HepG2 (cell line): ENCODE results near the gene FANK1. TPM values are rescaled to one million over a fixed set of nuclear protein-coding genes. Genes with fewer than 3 reads are reported as not detected.

Experiments
- BCL6 ChIP-seq: IDR thresholded peaks from 2 replicates; pipeline ENCODE4 v1.6.1; 2016; ENCODE audit warnings: missing genetic modification reagents, missing compliant biosample characterization
- DNMT3B ChIP-seq: conservative IDR thresholded peaks from 2 replicates; pipeline ENCODE4 v1.6.1; 2016; ENCODE audit warnings: missing biosample characterization, control low read depth
- DR1 ChIP-seq: sonication (generic); formaldehyde crosslinking; IDR thresholded peaks from 2 replicates; pipeline ENCODE4 v1.8.0; 2021; ENCODE audit warnings: mild to moderate bottlenecking, missing genetic modification reagents, inconsistent platforms
- ELF4 ChIP-seq: sonication (generic); formaldehyde crosslinking; IDR thresholded peaks from 2 replicates; pipeline ENCODE4 v1.5.0; 2020; ENCODE audit warnings: missing genetic modification reagents, mild to moderate bottlenecking, moderate library complexity, borderline replicate concordance
- ETV5 ChIP-seq: IDR thresholded peaks from 2 replicates; pipeline ENCODE4 v1.6.1; 2018; ENCODE audit warnings: missing biosample characterization, missing genetic modification reagents, inconsistent platforms, borderline replicate concordance
- FOSL1 ChIP-seq: sonication (generic); formaldehyde crosslinking; IDR thresholded peaks from 2 replicates; pipeline ENCODE4 v1.9.0; 2021; ENCODE audit warnings: missing genetic modification reagents, borderline replicate concordance
- FOXK1 ChIP-seq: sonication (generic); formaldehyde crosslinking; IDR thresholded peaks from 2 replicates; pipeline ENCODE4 v1.4.0; 2020; ENCODE audit warnings: low read depth, missing genetic modification reagents, borderline replicate concordance
- FOXO1 ChIP-seq: sonication (generic); formaldehyde crosslinking; IDR thresholded peaks from 2 replicates; pipeline ENCODE4 v1.4.0; 2020; ENCODE audit warnings: missing genetic modification reagents
- HMG20B ChIP-seq: conservative IDR thresholded peaks from 2 replicates; pipeline ENCODE4 v1.6.1; 2016; ENCODE audit warnings: missing genetic modification reagents, missing compliant biosample characterization
- IKZF1 ChIP-seq: fragments of 450-650 bp; IDR thresholded peaks from 2 replicates; pipeline ENCODE4 v1.7.1; 2016
- MAFK ChIP-seq, 2 experiments: IDR thresholded peaks in 1 of 2; conservative IDR thresholded peaks in 1 of 2; 2 replicates each; pipeline ENCODE4 v1.6.1; 2011; ENCODE audit warnings: improper control_type of control experiment in 2 of 2, low read length in 2 of 2
- NRL ChIP-seq: sonication (generic); formaldehyde crosslinking; IDR thresholded peaks from 2 replicates; pipeline ENCODE4 v1.5.0; 2020; ENCODE audit warnings: missing genetic modification reagents, mild to moderate bottlenecking, moderate library complexity, borderline replicate concordance
- PRPF4 ChIP-seq: fragments of 200-400 bp; formaldehyde crosslinking; IDR thresholded peaks from 2 replicates; pipeline ENCODE4 v1.6.1; 2016; ENCODE audit warnings: low read length, low read depth; ENCODE audit not compliant: poor library complexity, severe bottlenecking
- SOX6 ChIP-seq, 2 experiments: fragments of 450-650 bp in 1 of 2; sonication (generic) in 1 of 2; formaldehyde crosslinking in 1 of 2; IDR thresholded peaks; 2 replicates each; pipeline versions ENCODE4 v1.4.0 to v1.6.1; 2017 to 2020; ENCODE audit warnings: antibody characterized with exemption in 1 of 2, mild to moderate bottlenecking in 1 of 2, missing genetic modification reagents in 1 of 2
- ZBTB20 ChIP-seq: sonication (generic); formaldehyde crosslinking; IDR thresholded peaks from 2 replicates; pipeline ENCODE4 v1.8.1; 2023; ENCODE audit warnings: missing genetic modification reagents, low read depth, mild to moderate bottlenecking, borderline replicate concordance
- ZBTB7A ChIP-seq: sonication (generic); formaldehyde crosslinking; IDR thresholded peaks from 2 replicates; pipeline ENCODE4 v1.8.0; 2022; ENCODE audit warnings: mild to moderate bottlenecking, missing genetic modification reagents
- ZNF232 ChIP-seq: sonication (generic); formaldehyde crosslinking; IDR thresholded peaks from 2 replicates; pipeline ENCODE4 v1.4.0; 2020; ENCODE audit warnings: missing genetic modification reagents, borderline replicate concordance
- ZNF282 ChIP-seq: fragments of 450-650 bp; IDR thresholded peaks from 2 replicates; pipeline ENCODE4 v1.6.1; 2018; ENCODE audit not compliant: partially characterized antibody
- ZNF558 ChIP-seq: sonication (generic); formaldehyde crosslinking; IDR thresholded peaks from 2 replicates; pipeline ENCODE4 v1.9.0; 2022; ENCODE audit warnings: mild to moderate bottlenecking, missing genetic modification reagents, borderline replicate concordance
- ZNF569 ChIP-seq: sonication (generic); formaldehyde crosslinking; IDR thresholded peaks from 2 replicates; pipeline ENCODE4 v1.5.0; 2020; ENCODE audit warnings: mild to moderate bottlenecking, missing genetic modification reagents, moderate library complexity, borderline replicate concordance
- ZNF570 ChIP-seq: sonication (generic); formaldehyde crosslinking; IDR thresholded peaks from 2 replicates; pipeline ENCODE4 v1.4.0; 2020; ENCODE audit warnings: mild to moderate bottlenecking, missing genetic modification reagents, borderline replicate concordance
- ZNF589 ChIP-seq: sonication (generic); formaldehyde crosslinking; conservative IDR thresholded peaks from 2 replicates; pipeline ENCODE4 v1.8.0; 2022; ENCODE audit warnings: mild to moderate bottlenecking, moderate library complexity, missing genetic modification reagents
- ZNF720 ChIP-seq: sonication (generic); formaldehyde crosslinking; IDR thresholded peaks from 2 replicates; pipeline ENCODE4 v1.4.0; 2020; ENCODE audit warnings: missing genetic modification reagents
- ZNF878 ChIP-seq: sonication (generic); formaldehyde crosslinking; IDR thresholded peaks from 2 replicates; pipeline ENCODE4 v1.8.1; 2023; ENCODE audit warnings: mild to moderate bottlenecking, missing genetic modification reagents, moderate library complexity
- ZSCAN30 ChIP-seq: sonication (generic); formaldehyde crosslinking; IDR thresholded peaks from 2 replicates; pipeline ENCODE4 v1.5.0; 2020; ENCODE audit warnings: mild to moderate bottlenecking, missing genetic modification reagents
- polyA plus RNA-seq, 8 experiments: library from polyadenylated mRNA; depleted of rRNA in 3 of 8; stranded (reverse) in 7 of 8; unstranded in 1 of 8; fragments of >200 nt; fragmentation: Illumina TruSeq in 4 of 8; extraction: Trizol in 4 of 8; gene quantifications; 2 replicates each; pipeline versions ENCODE4 v1.2.1 to v1.2.3, GENCODE V29; 2011 to 2016; ENCODE audit warnings: low read depth in 4 of 8, missing spikeins in 1 of 8, mixed read lengths in 1 of 8; ENCODE audit not compliant: insufficient read depth in 1 of 8
- total RNA-seq, 5 experiments: library from RNA; depleted of rRNA; stranded (reverse); fragments of >200 nt; fragmentation: Illumina TruSeq; extraction: Trizol; gene quantifications; 2 replicates each; pipeline ENCODE4 v1.2.3, GENCODE V29; 2016; ENCODE audit warnings: low read depth in 1 of 5
- TF ChIP-seq, protein P1 (sequence below): IDR thresholded peaks from 2 replicates; pipeline ENCODE4 v1.6.1; 2016; ENCODE audit warnings: low read depth
- TF ChIP-seq, protein P2 (sequence below): IDR thresholded peaks from 2 replicates; pipeline ENCODE4 v1.6.1; 2016; ENCODE audit warnings: mild to moderate bottlenecking
- TF ChIP-seq, protein P3 (sequence below): sonication (generic); formaldehyde crosslinking; IDR thresholded peaks from 2 replicates; pipeline ENCODE4 v1.4.0; 2020; ENCODE audit warnings: missing genetic modification reagents, low read depth, mild to moderate bottlenecking, borderline replicate concordance
- TF ChIP-seq, protein P4 (sequence below): IDR thresholded peaks from 2 replicates; pipeline ENCODE4 v1.6.1; 2016; ENCODE audit warnings: mild to moderate bottlenecking, missing biosample characterization, missing genetic modification reagents

Gene FANK1
- total and polyA plus RNA-seq, 2 of the 13 experiments (the other 11 are each of a cell fraction or from before 2014, with no cell fraction given) = 0.22 TPM; not detected in 1

DNA sequence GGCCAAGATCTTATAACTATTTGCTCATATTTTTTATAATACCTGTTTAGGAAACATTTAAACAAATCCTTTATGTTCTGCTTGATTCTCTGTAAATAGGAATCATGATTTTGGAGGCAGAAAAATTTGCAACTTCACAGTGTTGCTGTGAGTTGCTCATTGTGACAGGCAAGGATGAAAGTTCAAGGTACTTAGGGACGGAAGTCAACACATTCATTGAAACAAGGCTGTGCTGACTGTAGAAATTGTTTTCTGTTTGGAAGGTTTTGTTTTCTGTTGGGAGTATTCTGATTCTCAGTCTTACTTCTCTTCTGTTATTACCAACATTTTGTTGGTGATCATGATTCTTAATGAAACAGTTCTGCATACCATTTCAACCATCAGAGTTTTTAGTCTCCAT lies 54.9 kb downstream of the FANK1 start (continued):
- TF ChIP-seq ELF4 (CRISPR knock-in tag) (no peak), NRL (CRISPR knock-in tag) (no peak), ZNF282 (no peak), FOXO1 (CRISPR knock-in tag) (peak; percentile 89), ZNF569 (no peak), ZNF232 (CRISPR knock-in tag) (no peak), BCL6 (CRISPR knock-in tag) (peak; percentile 44; the same call in 1 of the 2 replicates), ZNF570 (CRISPR knock-in tag) (no peak), IKZF1 (no peak), PRPF4 (no peak), ZBTB7A (CRISPR knock-in tag) (no peak), ZNF878 (CRISPR knock-in tag) (no peak), ETV5 (CRISPR knock-in tag) (peak; percentile 78; the same call in 1 of the 2 replicates), ZNF558 (no peak), ZNF589 (no peak), FOXK1 (CRISPR knock-in tag) (peak; percentile 42; the same call in 1 of the 2 replicates), ZSCAN30 (CRISPR knock-in tag) (no peak), ZBTB20 (CRISPR knock-in tag) (peak; percentile 34; the same call in 1 of the 2 replicates), ZNF720 (no peak), DNMT3B (CRISPR knock-in tag) (no peak), MAFK (conservative IDR thresholded peaks at IDR 0.05 in 1 of 2, IDR thresholded peaks at IDR 0.05 in 1 of 2; ENCODE audit: low read length in 2 of 2) (no peak), SOX6 (IDR thresholded peaks at IDR 0.05) (no peak), SOX6 (CRISPR knock-in tag; IDR thresholded peaks at IDR 0.05) (peak; percentile 81), HMG20B (CRISPR knock-in tag) (no peak), DR1 (CRISPR knock-in tag) (no peak), FOSL1 (CRISPR knock-in tag) (no peak)
- TF ChIP-seq, protein P1, sequence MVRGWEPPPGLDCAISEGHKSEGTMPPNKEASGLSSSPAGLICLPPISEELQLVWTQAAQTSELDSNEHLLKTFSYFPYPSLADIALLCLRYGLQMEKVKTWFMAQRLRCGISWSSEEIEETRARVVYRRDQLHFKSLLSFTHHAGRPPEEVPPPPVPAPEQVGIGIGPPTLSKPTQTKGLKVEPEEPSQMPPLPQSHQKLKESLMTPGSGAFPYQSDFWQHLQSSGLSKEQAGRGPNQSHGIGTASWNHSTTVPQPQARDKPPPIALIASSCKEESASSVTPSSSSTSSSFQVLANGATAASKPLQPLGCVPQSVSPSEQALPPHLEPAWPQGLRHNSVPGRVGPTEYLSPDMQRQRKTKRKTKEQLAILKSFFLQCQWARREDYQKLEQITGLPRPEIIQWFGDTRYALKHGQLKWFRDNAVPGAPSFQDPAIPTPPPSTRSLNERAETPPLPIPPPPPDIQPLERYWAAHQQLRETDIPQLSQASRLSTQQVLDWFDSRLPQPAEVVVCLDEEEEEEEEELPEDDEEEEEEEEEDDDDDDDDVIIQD (CRISPR knock-in tag) = no peak
- TF ChIP-seq, protein P2, sequence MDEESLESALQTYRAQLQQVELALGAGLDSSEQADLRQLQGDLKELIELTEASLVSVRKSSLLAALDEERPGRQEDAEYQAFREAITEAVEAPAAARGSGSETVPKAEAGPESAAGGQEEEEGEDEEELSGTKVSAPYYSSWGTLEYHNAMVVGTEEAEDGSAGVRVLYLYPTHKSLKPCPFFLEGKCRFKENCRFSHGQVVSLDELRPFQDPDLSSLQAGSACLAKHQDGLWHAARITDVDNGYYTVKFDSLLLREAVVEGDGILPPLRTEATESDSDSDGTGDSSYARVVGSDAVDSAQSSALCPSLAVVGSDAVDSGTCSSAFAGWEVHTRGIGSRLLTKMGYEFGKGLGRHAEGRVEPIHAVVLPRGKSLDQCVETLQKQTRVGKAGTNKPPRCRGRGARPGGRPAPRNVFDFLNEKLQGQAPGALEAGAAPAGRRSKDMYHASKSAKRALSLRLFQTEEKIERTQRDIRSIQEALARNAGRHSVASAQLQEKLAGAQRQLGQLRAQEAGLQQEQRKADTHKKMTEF (CRISPR knock-in tag) = no peak
- TF ChIP-seq, protein P3, sequence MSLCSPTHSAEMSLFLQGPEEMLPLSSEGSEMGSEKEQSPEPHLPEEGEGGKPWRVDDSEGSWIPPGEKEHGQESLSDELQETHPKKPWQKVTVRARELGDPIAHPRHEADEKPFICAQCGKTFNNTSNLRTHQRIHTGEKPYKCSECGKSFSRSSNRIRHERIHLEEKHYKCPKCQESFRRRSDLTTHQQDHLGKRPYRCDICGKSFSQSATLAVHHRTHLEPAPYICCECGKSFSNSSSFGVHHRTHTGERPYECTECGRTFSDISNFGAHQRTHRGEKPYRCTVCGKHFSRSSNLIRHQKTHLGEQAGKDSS (CRISPR knock-in tag) = no peak
- TF ChIP-seq, protein P4, sequence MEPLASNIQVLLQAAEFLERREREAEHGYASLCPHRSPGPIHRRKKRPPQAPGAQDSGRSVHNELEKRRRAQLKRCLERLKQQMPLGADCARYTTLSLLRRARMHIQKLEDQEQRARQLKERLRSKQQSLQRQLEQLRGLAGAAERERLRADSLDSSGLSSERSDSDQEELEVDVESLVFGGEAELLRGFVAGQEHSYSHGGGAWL = no peak
